HepG2 (cell line): Measurements from ENCODE around the gene ZNF865. TPM values are rescaled to one million over a fixed set of nuclear protein-coding genes. Genes with fewer than 3 reads are reported as not detected.

Experiments
- CEBPB ChIP-seq: IDR thresholded peaks from 2 replicates; pipeline ENCODE4 v1.6.1; 2011; ENCODE audit warnings: low read depth, low read length, improper control_type of control experiment, borderline replicate concordance
- HES4 ChIP-seq: sonication (generic); formaldehyde crosslinking; IDR thresholded peaks from 2 replicates; pipeline ENCODE4 v1.9.0; 2021; ENCODE audit warnings: mild to moderate bottlenecking, missing genetic modification reagents, borderline replicate concordance
- KLF15 ChIP-seq: sonication (generic); formaldehyde crosslinking; IDR thresholded peaks from 2 replicates; pipeline ENCODE4 v1.8.1; 2023; ENCODE audit warnings: borderline replicate concordance, mild to moderate bottlenecking, inconsistent platforms, missing genetic modification reagents, mixed read lengths
- MAF1 ChIP-seq: sonication (generic); formaldehyde crosslinking; IDR thresholded peaks from 2 replicates; pipeline ENCODE4 v1.5.0; 2020; ENCODE audit warnings: missing genetic modification reagents, borderline replicate concordance
- PITX1 ChIP-seq: sonication (generic); formaldehyde crosslinking; IDR thresholded peaks from 2 replicates; pipeline ENCODE4 v1.5.1; 2020; ENCODE audit warnings: mild to moderate bottlenecking, missing genetic modification reagents
- POLR2AphosphoS5 ChIP-seq: IDR thresholded peaks from 2 replicates; pipeline ENCODE4 v1.6.1; 2012; ENCODE audit warnings: low read depth, low read length
- RAD21 ChIP-seq: fragments of 450-650 bp; formaldehyde crosslinking; IDR thresholded peaks from 2 replicates; pipeline ENCODE4 v1.5.0; 2020; ENCODE audit warnings: mild to moderate bottlenecking
- ZNF431 ChIP-seq: sonication (generic); formaldehyde crosslinking; IDR thresholded peaks from 2 replicates; pipeline ENCODE4 v1.9.0; 2022; ENCODE audit warnings: missing genetic modification reagents, low read depth, mild to moderate bottlenecking, borderline replicate concordance
- ZNF563 ChIP-seq: sonication (generic); formaldehyde crosslinking; IDR thresholded peaks from 2 replicates; pipeline ENCODE4 v1.8.0; 2022; ENCODE audit warnings: mild to moderate bottlenecking, moderate library complexity, missing genetic modification reagents
- ZNF572 ChIP-seq: sonication (generic); formaldehyde crosslinking; IDR thresholded peaks from 2 replicates; pipeline ENCODE4 v1.5.1; 2020; ENCODE audit warnings: mild to moderate bottlenecking, missing genetic modification reagents
- polyA plus RNA-seq, 8 experiments: library from polyadenylated mRNA; depleted of rRNA in 3 of 8; stranded (reverse) in 7 of 8; unstranded in 1 of 8; fragments of >200 nt; fragmentation: Illumina TruSeq in 4 of 8; extraction: Trizol in 4 of 8; gene quantifications; 2 replicates each; pipeline versions ENCODE4 v1.2.1 to v1.2.3, GENCODE V29; 2011 to 2016; ENCODE audit warnings: low read depth in 4 of 8, missing spikeins in 1 of 8, mixed read lengths in 1 of 8; ENCODE audit not compliant: insufficient read depth in 1 of 8
- total RNA-seq, 5 experiments: library from RNA; depleted of rRNA; stranded (reverse); fragments of >200 nt; fragmentation: Illumina TruSeq; extraction: Trizol; gene quantifications; 2 replicates each; pipeline ENCODE4 v1.2.3, GENCODE V29; 2016; ENCODE audit warnings: low read depth in 1 of 5
- TF ChIP-seq, protein P1 (sequence below): sonication (generic); formaldehyde crosslinking; IDR thresholded peaks from 2 replicates; pipeline ENCODE4 v1.5.0; 2020; ENCODE audit warnings: missing genetic modification reagents
- TF ChIP-seq, protein P2 (sequence below): sonication (generic); formaldehyde crosslinking; IDR thresholded peaks from 2 replicates; pipeline ENCODE4 v1.4.0; 2020; ENCODE audit warnings: missing genetic modification reagents, borderline replicate concordance
- TF ChIP-seq, protein P3 (sequence below): sonication (generic); formaldehyde crosslinking; IDR thresholded peaks from 2 replicates; pipeline ENCODE4 v1.5.0; 2020; ENCODE audit warnings: missing genetic modification reagents
- TF ChIP-seq, protein P4 (sequence below): IDR thresholded peaks from 2 replicates; pipeline ENCODE4 v1.6.1; 2018; ENCODE audit warnings: missing genetic modification reagents, mild to moderate bottlenecking, missing compliant biosample characterization

Gene ZNF865
- total and polyA plus RNA-seq, 2 of the 13 experiments (the other 11 are each of a cell fraction or from before 2014, with no cell fraction given) = 0.93 to 1.0 TPM

DNA sequence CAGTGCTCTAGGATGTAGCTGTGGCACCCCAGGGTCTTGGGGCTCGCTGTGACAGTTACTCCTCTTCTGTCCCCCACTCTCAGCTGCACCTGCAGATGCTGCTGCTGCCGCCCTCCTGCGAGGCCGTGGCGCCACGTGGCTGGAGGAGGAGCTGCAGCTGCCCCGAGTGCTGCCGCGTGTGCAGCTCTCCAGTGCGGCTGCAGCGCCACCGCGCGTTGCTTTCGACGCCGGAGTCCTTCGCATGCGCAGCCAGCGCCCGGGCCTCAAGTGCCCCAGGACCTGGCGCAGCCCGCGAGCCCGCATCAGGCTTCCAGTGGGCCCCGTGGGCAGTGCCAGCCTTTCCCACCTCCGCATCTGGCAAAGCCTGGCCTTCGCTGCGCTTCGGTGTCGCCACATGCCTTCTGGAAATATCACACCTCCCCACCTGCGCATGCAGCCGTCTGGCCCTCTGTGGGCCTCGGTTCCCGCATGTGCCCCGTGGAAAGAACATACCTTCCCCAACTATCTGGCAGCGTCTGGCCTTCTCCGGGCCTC is 34.7 kb downstream of the ZNF865 start (continued):
- TF ChIP-seq, protein P1, sequence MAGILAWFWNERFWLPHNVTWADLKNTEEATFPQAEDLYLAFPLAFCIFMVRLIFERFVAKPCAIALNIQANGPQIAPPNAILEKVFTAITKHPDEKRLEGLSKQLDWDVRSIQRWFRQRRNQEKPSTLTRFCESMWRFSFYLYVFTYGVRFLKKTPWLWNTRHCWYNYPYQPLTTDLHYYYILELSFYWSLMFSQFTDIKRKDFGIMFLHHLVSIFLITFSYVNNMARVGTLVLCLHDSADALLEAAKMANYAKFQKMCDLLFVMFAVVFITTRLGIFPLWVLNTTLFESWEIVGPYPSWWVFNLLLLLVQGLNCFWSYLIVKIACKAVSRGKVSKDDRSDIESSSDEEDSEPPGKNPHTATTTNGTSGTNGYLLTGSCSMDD (CRISPR knock-in tag) = no peak
- no peak for TF ChIP-seq CEBPB
- no peak for TF ChIP-seq MAF1 (CRISPR knock-in tag)
- TF ChIP-seq, protein P2, sequence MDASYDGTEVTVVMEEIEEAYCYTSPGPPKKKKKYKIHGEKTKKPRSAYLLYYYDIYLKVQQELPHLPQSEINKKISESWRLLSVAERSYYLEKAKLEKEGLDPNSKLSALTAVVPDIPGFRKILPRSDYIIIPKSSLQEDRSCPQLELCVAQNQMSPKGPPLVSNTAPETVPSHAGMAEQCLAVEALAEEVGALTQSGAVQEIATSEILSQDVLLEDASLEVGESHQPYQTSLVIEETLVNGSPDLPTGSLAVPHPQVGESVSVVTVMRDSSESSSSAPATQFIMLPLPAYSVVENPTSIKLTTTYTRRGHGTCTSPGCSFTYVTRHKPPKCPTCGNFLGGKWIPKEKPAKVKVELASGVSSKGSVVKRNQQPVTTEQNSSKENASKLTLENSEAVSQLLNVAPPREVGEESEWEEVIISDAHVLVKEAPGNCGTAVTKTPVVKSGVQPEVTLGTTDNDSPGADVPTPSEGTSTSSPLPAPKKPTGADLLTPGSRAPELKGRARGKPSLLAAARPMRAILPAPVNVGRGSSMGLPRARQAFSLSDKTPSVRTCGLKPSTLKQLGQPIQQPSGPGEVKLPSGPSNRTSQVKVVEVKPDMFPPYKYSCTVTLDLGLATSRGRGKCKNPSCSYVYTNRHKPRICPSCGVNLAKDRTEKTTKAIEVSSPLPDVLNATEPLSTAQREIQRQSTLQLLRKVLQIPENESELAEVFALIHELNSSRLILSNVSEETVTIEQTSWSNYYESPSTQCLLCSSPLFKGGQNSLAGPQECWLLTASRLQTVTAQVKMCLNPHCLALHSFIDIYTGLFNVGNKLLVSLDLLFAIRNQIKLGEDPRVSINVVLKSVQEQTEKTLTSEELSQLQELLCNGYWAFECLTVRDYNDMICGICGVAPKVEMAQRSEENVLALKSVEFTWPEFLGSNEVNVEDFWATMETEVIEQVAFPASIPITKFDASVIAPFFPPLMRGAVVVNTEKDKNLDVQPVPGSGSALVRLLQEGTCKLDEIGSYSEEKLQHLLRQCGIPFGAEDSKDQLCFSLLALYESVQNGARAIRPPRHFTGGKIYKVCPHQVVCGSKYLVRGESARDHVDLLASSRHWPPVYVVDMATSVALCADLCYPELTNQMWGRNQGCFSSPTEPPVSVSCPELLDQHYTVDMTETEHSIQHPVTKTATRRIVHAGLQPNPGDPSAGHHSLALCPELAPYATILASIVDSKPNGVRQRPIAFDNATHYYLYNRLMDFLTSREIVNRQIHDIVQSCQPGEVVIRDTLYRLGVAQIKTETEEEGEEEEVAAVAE (CRISPR knock-in tag) = no peak
- TF ChIP-seq ZNF572 = no peak
- no peak for TF ChIP-seq KLF15 (CRISPR knock-in tag)
- no peak for TF ChIP-seq RAD21 (CRISPR knock-in tag)
- TF ChIP-seq ZNF431 (CRISPR knock-in tag) = no peak
- TF ChIP-seq, protein P3, sequence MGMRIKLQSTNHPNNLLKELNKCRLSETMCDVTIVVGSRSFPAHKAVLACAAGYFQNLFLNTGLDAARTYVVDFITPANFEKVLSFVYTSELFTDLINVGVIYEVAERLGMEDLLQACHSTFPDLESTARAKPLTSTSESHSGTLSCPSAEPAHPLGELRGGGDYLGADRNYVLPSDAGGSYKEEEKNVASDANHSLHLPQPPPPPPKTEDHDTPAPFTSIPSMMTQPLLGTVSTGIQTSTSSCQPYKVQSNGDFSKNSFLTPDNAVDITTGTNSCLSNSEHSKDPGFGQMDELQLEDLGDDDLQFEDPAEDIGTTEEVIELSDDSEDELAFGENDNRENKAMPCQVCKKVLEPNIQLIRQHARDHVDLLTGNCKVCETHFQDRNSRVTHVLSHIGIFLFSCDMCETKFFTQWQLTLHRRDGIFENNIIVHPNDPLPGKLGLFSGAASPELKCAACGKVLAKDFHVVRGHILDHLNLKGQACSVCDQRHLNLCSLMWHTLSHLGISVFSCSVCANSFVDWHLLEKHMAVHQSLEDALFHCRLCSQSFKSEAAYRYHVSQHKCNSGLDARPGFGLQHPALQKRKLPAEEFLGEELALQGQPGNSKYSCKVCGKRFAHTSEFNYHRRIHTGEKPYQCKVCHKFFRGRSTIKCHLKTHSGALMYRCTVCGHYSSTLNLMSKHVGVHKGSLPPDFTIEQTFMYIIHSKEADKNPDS (CRISPR knock-in tag) = no peak
- no peak for TF ChIP-seq ZNF563 (CRISPR knock-in tag)
- TF ChIP-seq HES4 (CRISPR knock-in tag) = 0 out of 2 replicates have a peak, but pooled peaks have one; percentile 34
- no peak for TF ChIP-seq PITX1
- TF ChIP-seq, protein P4, sequence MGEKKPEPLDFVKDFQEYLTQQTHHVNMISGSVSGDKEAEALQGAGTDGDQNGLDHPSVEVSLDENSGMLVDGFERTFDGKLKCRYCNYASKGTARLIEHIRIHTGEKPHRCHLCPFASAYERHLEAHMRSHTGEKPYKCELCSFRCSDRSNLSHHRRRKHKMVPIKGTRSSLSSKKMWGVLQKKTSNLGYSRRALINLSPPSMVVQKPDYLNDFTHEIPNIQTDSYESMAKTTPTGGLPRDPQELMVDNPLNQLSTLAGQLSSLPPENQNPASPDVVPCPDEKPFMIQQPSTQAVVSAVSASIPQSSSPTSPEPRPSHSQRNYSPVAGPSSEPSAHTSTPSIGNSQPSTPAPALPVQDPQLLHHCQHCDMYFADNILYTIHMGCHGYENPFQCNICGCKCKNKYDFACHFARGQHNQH = no peak
- no peak for TF ChIP-seq POLR2AphosphoS5
